GM19455 (cell line): ENCODE data around the gene GPX2.
A peak's percentile ranks its signal among the peaks of the same experiment; 100 is the strongest.
"Not testable (repeated sequence)": the region's sequence is repeated elsewhere in the genome, so short reads cannot be mapped to it uniquely, and the experiment has no call there.

Experiments used
- ATAC-seq: cut with Tn5 transposase; IDR thresholded peaks from one replicate; pipeline ENCODE4 v1.9.1; 2021; ENCODE audit not compliant: unreplicated experiment

Gene GPX2

DNA sequence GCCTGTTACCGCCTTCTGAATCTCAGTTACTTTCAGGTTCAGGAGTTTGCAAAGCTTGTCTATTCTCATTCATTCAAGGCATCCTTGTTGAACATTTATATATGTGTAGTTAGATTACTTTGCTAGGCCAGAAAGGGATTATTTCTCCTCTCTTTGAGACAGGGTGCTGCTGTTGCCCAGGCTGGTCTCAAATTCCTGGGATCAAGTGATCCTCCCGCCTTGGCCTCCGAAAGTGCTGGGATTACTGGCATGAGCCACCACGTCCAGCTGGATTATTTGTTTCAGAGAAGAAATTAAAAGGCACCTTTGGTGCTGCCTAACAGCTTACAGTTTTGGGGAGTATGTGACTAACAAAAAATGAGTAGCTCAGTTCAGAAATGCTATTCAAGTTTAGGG lies 27.5 kb downstream of the GPX2 start:
- ATAC-seq = no peak

DNA sequence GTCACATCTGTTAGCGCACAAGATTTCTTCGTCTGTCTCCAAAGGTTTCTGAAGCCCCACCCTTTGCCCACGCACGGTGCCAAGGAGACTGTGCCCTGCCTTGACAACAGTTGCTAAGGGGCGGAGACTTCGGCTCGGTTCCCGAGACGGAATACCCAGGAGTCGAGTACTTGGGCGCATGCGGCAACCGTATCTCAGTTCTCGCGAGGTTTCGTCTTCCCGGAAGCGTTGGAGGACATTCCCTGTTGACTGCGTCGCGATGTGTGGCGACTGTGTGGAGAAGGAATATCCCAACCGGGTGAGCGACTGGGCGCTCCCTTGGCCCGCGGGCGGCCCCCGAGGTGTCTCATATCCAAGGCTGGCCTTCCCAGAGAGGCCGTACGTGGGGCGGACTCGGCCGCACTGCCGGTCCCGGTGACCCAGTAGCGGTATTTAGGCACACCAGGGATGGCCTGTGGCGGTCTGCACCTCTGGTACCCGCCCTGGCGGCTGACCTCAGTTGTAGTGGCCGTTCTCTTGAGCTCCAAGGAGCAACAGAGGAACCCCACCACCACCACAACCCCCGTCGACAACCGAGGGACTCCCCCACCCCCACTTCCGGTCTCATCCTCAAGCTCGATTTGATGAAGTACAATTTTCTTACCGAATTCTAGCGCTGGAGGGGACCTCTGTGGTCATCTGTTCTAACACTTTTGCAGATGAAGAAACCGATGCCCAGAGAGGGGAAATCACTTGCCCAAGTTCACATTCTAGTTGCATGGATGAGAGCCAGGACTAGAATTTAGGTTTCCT lies 28.1 kb downstream of the GPX2 start, which contains the start of gene CHURC1:
TSS of gene CHURC1 (plus strand) at position 219 of the 792 bp plus-strand sequence. CDS start at position 260, 41 bp downstream.
- ATAC-seq = peak; percentile 95

DNA sequence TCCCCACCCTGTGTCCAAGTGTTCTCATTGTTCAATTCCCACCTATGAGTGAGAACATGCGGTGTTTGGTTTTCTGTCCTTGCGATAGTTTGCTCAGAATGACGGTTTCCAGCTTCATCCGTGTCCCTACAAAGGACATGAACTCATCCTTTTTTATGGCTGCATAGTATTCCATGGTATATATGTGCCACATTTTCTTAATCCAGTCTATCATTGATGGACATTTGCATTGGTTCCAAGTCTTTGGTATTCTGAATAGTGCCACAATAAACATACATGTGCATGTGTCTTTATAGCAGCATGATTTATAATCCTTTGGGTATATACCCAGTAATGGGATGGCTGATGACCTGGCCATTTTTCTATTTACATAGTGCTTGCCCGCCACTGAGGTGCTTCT lies 29.1 kb downstream of the GPX2 start:
- not testable (repeated sequence) for ATAC-seq

DNA sequence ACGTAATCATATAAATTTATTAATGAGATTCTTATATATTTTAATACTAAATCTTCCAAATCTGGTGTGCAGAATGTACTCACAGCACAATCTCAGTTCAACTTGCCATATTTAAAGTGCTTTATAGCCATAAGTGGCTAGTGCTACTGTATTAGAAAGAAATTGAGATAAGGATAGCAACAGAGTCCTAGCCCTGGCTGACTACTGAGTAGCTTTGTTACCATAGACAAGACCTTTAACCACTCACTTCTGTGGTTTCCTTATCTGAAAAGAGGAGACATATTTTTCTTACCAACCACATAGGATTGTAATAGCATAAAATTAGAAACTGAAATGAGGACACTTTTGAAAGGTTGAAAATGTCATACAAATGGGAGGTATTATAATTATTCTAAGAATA lies 30.3 kb downstream of the GPX2 start:
- ATAC-seq = no peak

DNA sequence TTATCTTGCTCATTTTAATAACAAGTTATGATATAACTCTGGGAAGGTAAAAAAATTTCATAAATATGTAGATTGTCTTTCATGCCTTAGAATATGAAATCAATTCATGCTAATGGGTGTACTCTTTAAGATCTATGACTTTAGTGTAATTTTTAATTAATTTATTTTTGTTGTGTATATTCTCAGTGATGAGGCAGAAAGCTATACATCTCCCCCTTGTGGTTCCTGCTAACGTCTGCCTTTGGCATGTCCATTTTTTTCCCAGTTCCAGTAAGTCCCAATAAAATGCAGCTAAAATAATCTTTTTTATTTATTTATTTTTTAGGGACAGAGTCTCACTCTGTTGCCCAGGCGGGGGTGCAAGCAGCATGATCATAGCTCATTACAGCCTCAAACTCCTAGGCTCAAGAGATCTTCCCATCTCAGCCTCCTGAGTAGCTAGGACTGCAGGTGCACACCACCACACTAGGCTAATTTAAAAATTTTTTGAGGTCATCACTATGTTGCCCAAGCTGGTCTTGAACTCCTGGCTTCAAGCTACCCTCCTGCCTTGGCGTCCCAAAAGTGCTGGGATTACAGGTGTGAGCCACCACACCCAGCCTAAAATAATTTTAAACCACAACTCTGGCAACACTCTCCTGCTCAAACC lies 31.6 kb downstream of the GPX2 start:
- no peak for ATAC-seq

DNA sequence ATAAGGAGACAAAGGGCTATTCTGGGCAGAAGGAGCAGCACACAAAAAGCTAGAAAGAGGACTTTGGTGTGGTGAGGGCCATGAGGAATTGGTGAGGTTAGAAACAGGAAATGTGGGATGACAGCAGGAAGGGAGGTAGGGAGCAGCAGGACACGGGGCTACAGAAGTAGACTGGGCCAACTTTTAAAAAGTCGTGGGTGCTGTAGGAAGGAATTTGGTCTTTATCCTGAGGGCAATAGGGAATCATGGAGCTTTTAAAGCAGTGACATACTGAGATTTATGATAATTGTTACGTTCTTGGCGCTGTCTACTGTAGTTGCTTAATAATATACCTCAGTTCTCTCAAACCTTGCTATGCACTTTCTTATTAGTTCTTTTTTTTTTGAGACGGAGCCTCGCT lies 36.5 kb downstream of the GPX2 start:
- no peak for ATAC-seq

DNA sequence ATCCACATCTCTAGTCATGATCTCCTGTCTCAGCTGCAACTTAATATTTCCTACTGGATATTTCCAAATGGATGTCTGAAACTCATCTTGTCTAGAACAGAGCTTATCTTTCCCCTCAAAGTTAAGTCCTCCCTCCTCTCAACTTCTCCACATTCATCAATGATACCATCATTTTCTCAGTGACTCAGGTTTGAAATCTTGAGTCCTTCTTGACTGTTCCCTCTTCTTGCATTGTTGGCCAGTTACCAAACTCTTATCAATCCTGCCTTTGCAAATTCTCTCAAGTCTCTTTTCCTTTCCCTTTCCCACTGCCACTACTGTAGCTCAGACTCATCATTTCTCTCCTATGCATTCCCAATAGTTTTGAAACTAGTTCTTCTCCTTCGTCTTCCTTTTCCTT lies 42.6 kb downstream of the GPX2 start:
- no peak for ATAC-seq

DNA sequence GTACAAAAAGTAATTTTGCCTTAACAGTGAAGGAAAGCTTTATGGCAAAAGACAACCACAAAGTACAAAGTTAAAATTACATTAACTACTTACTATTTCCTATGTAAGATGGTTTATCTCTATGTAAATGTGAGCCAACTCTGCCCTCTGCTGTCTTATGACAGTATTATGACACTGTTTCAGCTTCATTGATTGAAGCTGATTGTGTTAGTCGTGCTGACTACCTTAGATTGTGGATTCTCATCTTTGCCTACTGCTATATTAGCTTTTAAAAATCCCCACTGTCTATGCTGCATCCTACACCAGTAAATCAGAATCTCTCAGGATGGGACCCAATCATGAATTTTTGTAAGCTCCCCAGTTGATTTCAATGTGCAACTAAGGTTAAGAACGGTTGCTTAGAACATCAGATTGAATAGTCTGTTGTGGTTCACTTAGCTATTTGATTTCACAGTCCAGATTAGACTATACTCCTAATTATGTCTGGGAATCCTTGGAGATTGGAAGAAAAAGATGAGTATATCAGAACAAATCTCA lies 50.6 kb downstream of the GPX2 start:
- no peak for ATAC-seq

DNA sequence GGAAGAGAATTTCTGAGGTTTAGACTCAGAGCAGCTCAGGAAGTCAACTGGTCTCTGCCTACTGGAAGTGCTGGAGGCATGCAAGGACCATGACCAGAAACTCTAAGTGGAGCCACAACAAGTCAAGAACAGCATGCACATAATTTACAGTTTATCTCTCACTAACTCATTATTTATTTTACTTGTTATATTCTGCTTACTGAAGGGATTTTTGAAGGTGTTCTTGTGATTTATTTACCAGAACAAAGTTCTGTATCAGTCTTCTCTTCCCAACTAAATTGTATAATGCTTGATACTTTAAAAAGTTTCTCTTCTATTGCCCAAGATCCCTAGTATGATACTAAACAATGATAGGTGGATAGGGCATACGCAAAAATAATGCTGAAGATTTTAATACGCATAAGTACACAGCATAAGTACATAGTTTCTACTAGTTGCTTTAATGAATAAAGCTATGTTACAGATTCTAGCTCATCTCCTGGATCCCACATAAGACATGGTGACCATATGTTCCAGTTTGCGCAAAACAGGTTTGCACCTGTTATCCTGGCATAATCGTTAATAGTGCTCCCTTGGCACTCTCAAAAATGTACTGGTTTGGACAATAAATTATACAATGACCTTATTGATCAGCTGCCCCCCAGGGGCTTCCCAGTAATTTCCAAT lies 51.2 kb downstream of the GPX2 start:
- no peak for ATAC-seq

DNA sequence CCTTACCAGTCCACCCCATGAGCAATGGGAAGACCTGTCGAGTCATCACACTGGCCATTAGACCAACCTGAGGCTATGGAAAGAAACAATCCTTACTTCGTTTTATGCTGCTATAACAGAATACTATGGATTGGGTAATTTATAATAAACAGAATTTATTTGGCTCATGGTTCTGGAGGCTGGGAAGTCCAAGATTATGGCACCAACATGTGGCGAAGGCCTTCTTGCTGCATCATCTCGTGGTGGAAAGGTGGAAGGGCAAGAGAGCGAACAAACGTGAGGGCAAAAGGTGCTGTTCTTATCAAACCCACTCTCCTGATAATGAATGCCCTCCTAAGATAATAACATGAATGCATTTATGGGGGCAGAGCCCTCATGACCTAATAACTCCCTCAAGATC lies 53.2 kb downstream of the GPX2 start:
- ATAC-seq = no peak
